ENCODE results near the gene HERPUD2. TPM values are rescaled to one million over a fixed set of nuclear protein-coding genes. Genes with fewer than 3 reads are reported as not detected.

HERPUD2 gene
- total and polyA plus RNA-seq, 2 of the 4 experiments (the other 2 are of a cell fraction), result 22.2 to 27.2 TPM

DNA sequence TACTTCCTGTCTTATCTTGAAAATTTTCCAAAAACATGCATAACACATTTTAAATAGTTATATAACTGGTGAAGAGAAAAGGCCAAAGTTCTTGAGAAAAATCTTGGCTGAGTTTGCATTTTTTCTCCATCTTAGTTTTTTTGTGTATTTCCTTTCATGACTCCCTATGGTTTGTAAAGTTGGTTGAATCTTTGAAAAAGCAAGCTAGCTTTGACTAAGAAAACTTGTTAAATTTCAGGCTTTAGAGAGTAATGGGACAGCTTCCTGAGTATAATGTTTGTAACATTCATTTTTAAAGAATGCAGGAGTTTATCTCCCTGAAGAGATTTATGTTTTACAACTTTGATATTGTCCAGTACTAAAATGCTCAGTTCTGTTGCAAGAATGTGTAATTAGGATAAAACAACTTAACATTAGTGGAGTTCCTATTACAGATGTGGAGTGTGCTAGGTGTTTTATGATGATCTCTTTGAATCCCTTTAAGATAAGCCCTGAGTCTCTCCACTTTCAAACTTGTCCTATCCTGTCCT, 11.1 kb upstream of the HERPUD2 start:
- intact Hi-C loops (cut with micrococcal nuclease) (loop anchor here (5.0 kb wide), 1 partner anchor 271 kb away; no protein-coding TSS in a partner anchor), dilution Hi-C loops (cut with HindIII; ENCODE audit: low sequenced_read_pairs, unreplicated experiment) (no loop called here), in situ Hi-C loops (cut with MboI; ENCODE audit: low sequenced_read_pairs) (loop anchor here (25.0 kb wide), 1 partner anchor 631 kb away; no protein-coding TSS in a partner anchor)
- Histone ChIP-seq H2AFZ (replicated peaks; ENCODE audit: low read length, poor library complexity) (no peak overlapping the region), H3K56ac (ENCODE audit: extremely low read depth, insufficient read depth, low read length) (no peak overlapping the region), H3K23ac (ENCODE audit: low read depth, low read length) (no peak overlapping the region), H4K20me1 (ENCODE audit: insufficient read depth, low read length) (no peaks in the 10 kb centered on the region), H3K14ac (replicated peaks; ENCODE audit: low read depth, low read length) (no peak overlapping the region), H2BK20ac (ENCODE audit: low read depth, low read length) (no peak overlapping the region), H2BK15ac (ENCODE audit: low read depth, low read length) (no peak overlapping the region), H3K36me3 (ENCODE audit: control insufficient read depth, insufficient read depth, low read length) (no peaks in the 10 kb centered on the region), H2BK120ac (ENCODE audit: low read depth, low read length) (no peak overlapping the region), H3K4me1 (ENCODE audit: control insufficient read depth, insufficient read depth, low read length) (peaks cover 7% of the 10 kb centered on the region), H3K18ac (ENCODE audit: low read depth, low read length) (no peak overlapping the region), H4K5ac (ENCODE audit: low read depth, low read length) (no peak overlapping the region), H4K8ac (ENCODE audit: low read depth in 2 of 2, low read length in 2 of 2) (no peak overlapping the region), H3K4me2 (ENCODE audit: low read depth, low read length) (peak overlapping the region; percentile 30), H3K27ac (ENCODE audit: insufficient read depth, low read length) (no peak overlapping the region), H2AK9ac (replicated peaks; ENCODE audit: low read depth, low read length, poor library complexity) (no peak overlapping the region), H3K27me3 (ENCODE audit: control insufficient read depth, insufficient read depth, low read length) (no peaks in the 10 kb centered on the region), H3K4me3 (ENCODE audit: insufficient read depth, low read depth, low read length) (no peak overlapping the region), H3K9me1 (ENCODE audit: insufficient read depth, low read length) (no peaks in the 10 kb centered on the region), H3K79me1 (ENCODE audit: low read depth in 1 of 2, low read length in 2 of 2) (no peaks in the 10 kb centered on the region), H2AK5ac (ENCODE audit: low read depth, low read length) (no peak overlapping the region), H2BK5ac (ENCODE audit: low read depth, low read length, poor library complexity, severe bottlenecking) (no peak overlapping the region), H3K4ac (ENCODE audit: low read depth, low read length) (no peak overlapping the region), H3K9me3 (ENCODE audit: control insufficient read depth, insufficient read depth, low read length) (no peaks in the 10 kb centered on the region), H4K91ac (ENCODE audit: insufficient read depth, low read depth, low read length) (no peak overlapping the region), H3K9ac (ENCODE audit: low read depth, low read length) (no peak overlapping the region)
- DNase-seq, result peak; percentile 13
- peak; percentile 48 for ATAC-seq (ENCODE audit: low read depth)
- BruUV-seq (replicated peaks), result no TSS peak
- CTCF ChIA-PET, result interaction anchor here (0.7 kb wide), 1 partner anchor 143 kb away, joined by 3 read pairs; no protein-coding TSS in a partner anchor
- no peak for TF ChIP-seq RCOR1 (IDR thresholded peaks at IDR 0.05; ENCODE audit: insufficient replicate concordance, low read length)
- TF ChIP-seq CHD1 (IDR thresholded peaks at IDR 0.05; ENCODE audit: low read depth, low read length), result no peak
- TF ChIP-seq RFX5 (IDR thresholded peaks at IDR 0.05; ENCODE audit: low read depth, low read length), result no peak
- no peak for TF ChIP-seq SMC3 (IDR thresholded peaks at IDR 0.05; ENCODE audit: low read depth, low read length)
- TF ChIP-seq, protein P1, sequence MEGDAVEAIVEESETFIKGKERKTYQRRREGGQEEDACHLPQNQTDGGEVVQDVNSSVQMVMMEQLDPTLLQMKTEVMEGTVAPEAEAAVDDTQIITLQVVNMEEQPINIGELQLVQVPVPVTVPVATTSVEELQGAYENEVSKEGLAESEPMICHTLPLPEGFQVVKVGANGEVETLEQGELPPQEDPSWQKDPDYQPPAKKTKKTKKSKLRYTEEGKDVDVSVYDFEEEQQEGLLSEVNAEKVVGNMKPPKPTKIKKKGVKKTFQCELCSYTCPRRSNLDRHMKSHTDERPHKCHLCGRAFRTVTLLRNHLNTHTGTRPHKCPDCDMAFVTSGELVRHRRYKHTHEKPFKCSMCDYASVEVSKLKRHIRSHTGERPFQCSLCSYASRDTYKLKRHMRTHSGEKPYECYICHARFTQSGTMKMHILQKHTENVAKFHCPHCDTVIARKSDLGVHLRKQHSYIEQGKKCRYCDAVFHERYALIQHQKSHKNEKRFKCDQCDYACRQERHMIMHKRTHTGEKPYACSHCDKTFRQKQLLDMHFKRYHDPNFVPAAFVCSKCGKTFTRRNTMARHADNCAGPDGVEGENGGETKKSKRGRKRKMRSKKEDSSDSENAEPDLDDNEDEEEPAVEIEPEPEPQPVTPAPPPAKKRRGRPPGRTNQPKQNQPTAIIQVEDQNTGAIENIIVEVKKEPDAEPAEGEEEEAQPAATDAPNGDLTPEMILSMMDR (conservative IDR thresholded peaks at IDR 0.05; ENCODE audit: low read depth, low read length), result no peak
- TF ChIP-seq RAD21 (IDR thresholded peaks at IDR 0.05; ENCODE audit: low read length), result no peak
- no peak for TF ChIP-seq MXI1 (IDR thresholded peaks at IDR 0.05; ENCODE audit: borderline replicate concordance, low read depth, low read length)
- TF ChIP-seq ELK1 (IDR thresholded peaks at IDR 0.05; ENCODE audit: borderline replicate concordance, low read depth, low read length), result no peak
- no peak for TF ChIP-seq FOS (IDR thresholded peaks at IDR 0.05; ENCODE audit: low read depth, low read length)
- no peak for TF ChIP-seq CEBPB (IDR thresholded peaks at IDR 0.05; ENCODE audit: low read depth, low read length)
- no peak for TF ChIP-seq POLR2A (IDR thresholded peaks at IDR 0.05; ENCODE audit: low read depth, low read length)
- POLR2A ChIA-PET (ENCODE audit: unreplicated experiment), result no interaction called here
